Heart right ventricle (tissue), 16 donors: ENCODE data around the gene GHRH. TPM values are rescaled to one million over a fixed set of nuclear protein-coding genes. Genes with fewer than 3 reads are reported as not detected.
A peak's percentile ranks its signal among the peaks of the same experiment; 100 is the strongest.

Experiments
- ATAC-seq, 8 donors: fragments of 200-7000 bp; cut with Tn5 transposase; one replicate each; pipeline ENCODE4 v1.9.1; 2020; ENCODE audit warnings: mild to moderate bottlenecking in 8 of 8, moderate library complexity in 8 of 8, moderate number of reproducible peaks in 1 of 8
- DNase-seq, 2 donors: peaks; one replicate each; pipeline ENCODE4 v3.0.0-alpha.2; 2020
- H3K27ac ChIP-seq, 10 donors: fragments of 200-600 bp; sonication (generic) in 2 of 10; one replicate each; pipeline versions ENCODE4 v1.5.0 to v1.8.0; 2020 to 2022; ENCODE audit warnings: mild to moderate bottlenecking in 3 of 10
- H3K27me3 ChIP-seq, 7 donors: fragments of 200-600 bp; one replicate each; pipeline ENCODE4 v1.8.0; 2021 to 2022; ENCODE audit warnings: mild to moderate bottlenecking in 2 of 7
- H3K36me3 ChIP-seq, 9 donors: fragments of 200-600 bp; sonication (generic) in 1 of 9; one replicate each; pipeline versions ENCODE4 v1.5.0 to v1.8.0; 2020 to 2022; ENCODE audit warnings: mild to moderate bottlenecking in 2 of 9
- H3K4me1 ChIP-seq, 9 donors: fragments of 200-600 bp; sonication (generic) in 1 of 9; one replicate each; pipeline versions ENCODE4 v1.5.0 to v1.8.0; 2020 to 2022; ENCODE audit warnings: mild to moderate bottlenecking in 4 of 9
- H3K4me3 ChIP-seq, 10 donors: fragments of 200-600 bp; sonication (generic) in 2 of 10; one replicate each; pipeline versions ENCODE4 v1.5.0 to v1.8.0; 2020 to 2022; ENCODE audit warnings: mild to moderate bottlenecking in 7 of 10, moderate library complexity in 2 of 10
- H3K9me3 ChIP-seq, 11 donors: fragments of 200-600 bp in 10 of 11; sonication (generic) in 2 of 11; one replicate each; pipeline versions ENCODE4 v1.5.0 to v1.8.0; 2013 to 2022; ENCODE audit warnings: mild to moderate bottlenecking in 2 of 11, control low read depth in 1 of 11, moderate library complexity in 1 of 11
- WGBS, 2 donors: extraction: QIAGEN DNeasy Blood & Tissue Kit; methylation state at CpG; one replicate each; pipeline ENCODE4 v1.1.7; 2013; ENCODE audit warnings: inconsistent platforms in 1 of 2; 5-methylcytosine and 5-hydroxymethylcytosine counted together
- intact Hi-C, 10 donors: fragments of 100-400 bp; cut with DNase I; formaldehyde crosslinking; loops; one replicate each; pipeline versions ENCODE4 v1.11.1 to v1.14.2; 2022
- polyA plus RNA-seq, 2 donors: library from polyadenylated mRNA; stranded (reverse); fragments of 200-250 nt; gene quantifications; one replicate each; pipeline ENCODE4 v1.2.3, GENCODE V29; 2013
- total RNA-seq, 10 donors: library from RNA; stranded (reverse); fragmentation: NEBNext Ultra II Directional in 3 of 10; extraction: Animal tissue kit (Norgen Biotek cat#: 25700) in 3 of 10; gene quantifications; one replicate each; pipeline versions ENCODE4 v1.2.1 to v1.2.4, GENCODE V29; 2021 to 2023
- TF ChIP-seq, protein P1 (sequence below), 9 donors: fragments of 200-600 bp; sonication (generic) in 2 of 9; IDR thresholded peaks; one replicate each; pipeline versions ENCODE4 v1.5.0 to v1.8.0; 2021 to 2022; ENCODE audit warnings: antibody characterized with exemption in 9 of 9, mild to moderate bottlenecking in 5 of 9, moderate library complexity in 1 of 9
- donor health status: Arrhythmogenic right ventricular cardiomyopathy.
- donor health status: ischemic (EF 13 %, LVEDD 7.1; RV severe dilation, severe dysfunction).
- donor health status: healthy with polysubstance abuse.
- donor health status: DM: no; HTN: yes; CAD: no.
- donor health status: DM: no; HTN: no; CAD: no.
- donor health status: ischemic (EF 25% LVEDD 6.9; RV normal size, moderate dysfunction).
- donor health status: ischemic (EF 25% LVEDD 5.7; RV mildly dilated, moderate dysfunction).
- donor health status: healthy.
- donor health status: DM: yes; HTN: yes; CAD: no.
- donor health status: Ischemic cardiomyopathy.
- donor health status: ischemic (EF 35%, LVEDD 5.7; RV mildly dilated, moderate dysfunction).
- donor health status: nonischemic (EF 11% LVEDD 7.7; RV severe dilation, severe dysfunction).
- donor health status: DM: yes; HTN: yes; CAD: no.
- donor health status: PGD.
- donor health status: ischemic (EF 29% LVEDD 5.4; RV normal size, mild dysfunction).
- donor health status: nonischemic (EF 23%, LVEDD 6.1; RV moderate dilation, normal function).

Gene GHRH
- total and polyA plus RNA-seq, 12 donors: 0.85 to 2.5 (median 1.8) TPM; not detected in 9

DNA sequence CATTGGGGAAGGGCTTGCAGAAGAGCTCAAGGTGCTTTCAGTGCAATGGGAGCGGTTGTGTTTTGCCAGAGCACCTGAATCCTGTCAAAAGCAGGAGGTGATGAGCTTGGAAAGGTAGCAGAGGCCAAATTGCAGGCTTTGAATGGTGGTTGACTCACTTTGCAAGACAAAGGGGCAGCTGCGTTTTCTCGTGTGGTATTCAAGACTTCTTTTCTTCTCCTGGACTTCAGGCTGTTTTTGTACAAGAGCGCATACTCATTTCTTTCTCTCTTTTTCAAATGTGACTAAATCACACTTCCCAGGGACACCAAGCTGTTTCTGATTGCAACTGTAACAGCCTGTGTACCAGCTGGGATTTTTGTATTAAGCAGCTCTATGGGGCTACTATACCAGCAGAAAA, 32.3 kb downstream of the GHRH start:
- H3K4me1 ChIP-seq: peaks cover 6 to 50% (median 22%) of the 10 kb centered on the region in 9 donors
- no peaks in the 10 kb centered on the region for H3K9me3 ChIP-seq
- peak overlapping the region in 3 of 10 donors; percentile 73 to 80 (median 80) for H3K27ac ChIP-seq
- 92 to 96% methylated on average over 4 of the region's 4 CpGs for WGBS, 2 donors
- no peak overlapping the region for H3K4me3 ChIP-seq
- no peaks in the 10 kb centered on the region for H3K27me3 ChIP-seq
- peaks cover 0 to 100% (median 70%) of the 10 kb centered on the region in 9 donors for H3K36me3 ChIP-seq
- DNase-seq: no peak
- intact Hi-C loops: no loop called here
- TF ChIP-seq, protein P1, sequence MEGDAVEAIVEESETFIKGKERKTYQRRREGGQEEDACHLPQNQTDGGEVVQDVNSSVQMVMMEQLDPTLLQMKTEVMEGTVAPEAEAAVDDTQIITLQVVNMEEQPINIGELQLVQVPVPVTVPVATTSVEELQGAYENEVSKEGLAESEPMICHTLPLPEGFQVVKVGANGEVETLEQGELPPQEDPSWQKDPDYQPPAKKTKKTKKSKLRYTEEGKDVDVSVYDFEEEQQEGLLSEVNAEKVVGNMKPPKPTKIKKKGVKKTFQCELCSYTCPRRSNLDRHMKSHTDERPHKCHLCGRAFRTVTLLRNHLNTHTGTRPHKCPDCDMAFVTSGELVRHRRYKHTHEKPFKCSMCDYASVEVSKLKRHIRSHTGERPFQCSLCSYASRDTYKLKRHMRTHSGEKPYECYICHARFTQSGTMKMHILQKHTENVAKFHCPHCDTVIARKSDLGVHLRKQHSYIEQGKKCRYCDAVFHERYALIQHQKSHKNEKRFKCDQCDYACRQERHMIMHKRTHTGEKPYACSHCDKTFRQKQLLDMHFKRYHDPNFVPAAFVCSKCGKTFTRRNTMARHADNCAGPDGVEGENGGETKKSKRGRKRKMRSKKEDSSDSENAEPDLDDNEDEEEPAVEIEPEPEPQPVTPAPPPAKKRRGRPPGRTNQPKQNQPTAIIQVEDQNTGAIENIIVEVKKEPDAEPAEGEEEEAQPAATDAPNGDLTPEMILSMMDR (IDR thresholded peaks at IDR 0.05): no peak
- ATAC-seq: no peak

DNA sequence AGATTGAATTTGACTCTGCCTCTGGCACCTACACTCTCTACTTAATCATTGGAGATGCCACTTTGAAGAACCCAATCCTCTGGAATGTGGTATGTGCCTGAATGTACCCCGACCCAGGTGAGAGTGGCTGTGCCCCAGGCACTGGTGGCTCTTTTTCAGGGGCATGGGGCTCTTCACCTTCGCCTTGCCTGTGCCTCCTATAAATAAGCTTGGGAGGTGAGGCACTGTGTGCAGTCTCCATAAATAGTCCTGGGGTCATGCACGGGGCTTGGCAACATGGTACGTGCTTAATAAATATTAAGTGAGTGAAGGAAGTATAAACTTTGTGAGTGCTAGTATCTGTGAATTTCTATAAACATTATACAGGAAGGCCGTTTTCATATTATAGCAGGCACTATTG, 33.0 kb downstream of the GHRH start:
- TF ChIP-seq, protein P1 (IDR thresholded peaks at IDR 0.05): no peak
- peaks cover 6 to 54% (median 22%) of the 10 kb centered on the region in 9 donors for H3K4me1 ChIP-seq
- peaks cover 0 to 100% (median 69%) of the 10 kb centered on the region in 9 donors for H3K36me3 ChIP-seq
- peak in 1 of 2 donors; percentile 50 for DNase-seq
- peak; percentile 60 to 93 (median 81) for ATAC-seq
- no peaks in the 10 kb centered on the region for H3K27me3 ChIP-seq
- peak overlapping the region; percentile 1 to 80 (median 68) for H3K27ac ChIP-seq
- WGBS, 2 donors: 63 to 73% methylated on average over 5 of the region's 5 CpGs
- intact Hi-C loops: no loop called here
- no peaks in the 10 kb centered on the region for H3K9me3 ChIP-seq
- no peak overlapping the region for H3K4me3 ChIP-seq

DNA sequence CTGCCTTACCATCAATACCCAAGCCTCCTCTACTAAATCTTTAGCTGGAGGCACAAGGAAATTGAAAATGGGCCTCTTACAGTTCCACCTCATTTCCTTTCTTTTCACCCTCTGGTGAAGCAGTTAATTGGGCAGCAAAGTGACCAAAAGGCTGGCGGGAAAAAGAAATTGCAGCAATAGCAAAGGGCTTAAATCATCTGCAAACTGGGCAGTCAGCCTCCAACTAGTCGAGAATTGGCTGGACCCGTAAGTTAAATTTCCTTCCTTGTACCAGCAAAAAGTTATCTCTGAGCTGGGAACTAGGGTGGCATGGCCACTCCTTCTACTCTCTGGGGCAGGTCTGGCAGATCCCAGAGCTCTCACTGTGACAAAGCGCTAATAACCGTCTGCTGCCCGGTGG, 33.5 kb downstream of the GHRH start:
- Histone ChIP-seq H3K9me3 (no peaks in the 10 kb centered on the region), H3K36me3 (peaks cover 0 to 100% (median 67%) of the 10 kb centered on the region in 9 donors), H3K27ac (peak overlapping the region; percentile 1 to 80 (median 68)), H3K4me3 (no peak overlapping the region), H3K4me1 (peaks cover 6 to 57% (median 22%) of the 10 kb centered on the region in 9 donors), H3K27me3 (no peaks in the 10 kb centered on the region)
- TF ChIP-seq, protein P1 (IDR thresholded peaks at IDR 0.05): no peak
- ATAC-seq (peak in 6 of 8 donors; percentile 42 to 67 (median 56)), DNase-seq (no peak)
- 54 to 65% methylated on average over 6 of the region's 6 CpGs for WGBS, 2 donors
- intact Hi-C loops: no loop called here

DNA sequence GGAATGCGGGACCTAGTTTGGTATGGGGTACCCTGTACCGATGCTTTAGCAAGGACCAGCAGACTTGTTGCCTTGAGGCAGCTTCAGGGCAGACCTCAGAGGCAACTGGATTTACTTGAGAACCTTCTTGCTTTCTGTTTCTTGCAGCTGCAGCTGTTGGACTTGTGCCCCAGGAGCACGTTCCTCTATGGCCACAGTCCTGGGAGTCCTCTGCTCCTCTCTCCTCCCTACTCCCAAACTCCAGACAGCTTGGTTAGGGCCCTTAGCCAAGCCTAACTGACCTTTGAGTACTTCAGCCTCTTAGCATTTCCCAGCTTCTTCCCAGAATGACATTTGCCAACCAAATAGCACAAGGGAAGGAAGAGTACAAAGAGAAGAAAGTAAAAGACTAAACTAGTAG, 34.7 kb downstream of the GHRH start:
- no peak overlapping the region for H3K4me3 ChIP-seq
- intact Hi-C loops: no loop called here
- H3K36me3 ChIP-seq: peaks cover 0 to 98% (median 56%) of the 10 kb centered on the region in 9 donors
- DNase-seq: peak; percentile 47 to 63
- peak; percentile 47 to 74 (median 66) for ATAC-seq
- TF ChIP-seq, protein P1 (IDR thresholded peaks at IDR 0.05): no peak
- H3K9me3 ChIP-seq: no peaks in the 10 kb centered on the region
- WGBS, 2 donors: 61 to 66% methylated on average over 3 of the region's 3 CpGs
- H3K27me3 ChIP-seq: no peaks in the 10 kb centered on the region
- peak overlapping the region in 6 of 10 donors; percentile 14 to 80 (median 72) for H3K27ac ChIP-seq
- H3K4me1 ChIP-seq: peaks cover 6 to 67% (median 30%) of the 10 kb centered on the region in 9 donors
